Activated CD4-positive, alpha-beta T cell treated with anti-CD3 and anti-CD28 coated beads, Interleukin-2, amount 10 ng/mL, durations not matched to agents 7 days and 5 days (primary cell): ENCODE measurements around the gene LATS2. TPM values are rescaled to one million over a fixed set of nuclear protein-coding genes. Genes with fewer than 3 reads are reported as not detected.
"Not testable (repeated sequence)": the region's sequence is repeated elsewhere in the genome, so short reads cannot be mapped to it uniquely, and the experiment has no call there.

ENCODE experiments used
- CTCF ChIA-PET: fragments of 350-600 bp; sonication (Branson Sonifier 250); formaldehyde crosslinking; loops from one replicate; lab custom pipeline; 2021; ENCODE audit warnings: antibody characterized with exemption; lab: Charles Lee
- POLR2A ChIA-PET: fragments of 350-600 bp; sonication (Branson Sonifier 250); formaldehyde crosslinking; loops from one replicate; lab custom pipeline; 2021; ENCODE audit warnings: antibody characterized with exemption; lab: Charles Lee
- DNase-seq: peaks from one replicate; pipeline ENCODE4 v3.0.0-alpha.2; 2020
- H3K27ac Mint-ChIP-seq: one replicate; pipeline ENCODE4 v1.8.0; 2021; ENCODE audit warnings: mild to moderate bottlenecking, moderate library complexity, mixed read lengths
- H3K27me3 Mint-ChIP-seq: one replicate; pipeline ENCODE4 v1.8.0; 2021; ENCODE audit warnings: mixed read lengths
- H3K36me3 Mint-ChIP-seq: one replicate; pipeline ENCODE4 v1.8.0; 2021; ENCODE audit warnings: low read depth, mixed read lengths
- H3K4me1 Mint-ChIP-seq: one replicate; pipeline ENCODE4 v1.8.0; 2021; ENCODE audit warnings: mixed read lengths
- H3K4me3 Mint-ChIP-seq: one replicate; pipeline ENCODE4 v1.8.0; 2021; ENCODE audit warnings: mild to moderate bottlenecking, moderate library complexity, mixed read lengths
- H3K9me3 Mint-ChIP-seq: one replicate; pipeline ENCODE4 v1.8.0; 2021; ENCODE audit warnings: mixed read lengths
- total RNA-seq, 2 experiments: library from RNA; stranded (reverse); gene quantifications; one replicate each; pipeline ENCODE4 v1.2.3, GENCODE V29; 2021

Gene LATS2
- total RNA-seq, 2 experiments from 2014 or later = 3.1 to 3.2 TPM

DNA sequence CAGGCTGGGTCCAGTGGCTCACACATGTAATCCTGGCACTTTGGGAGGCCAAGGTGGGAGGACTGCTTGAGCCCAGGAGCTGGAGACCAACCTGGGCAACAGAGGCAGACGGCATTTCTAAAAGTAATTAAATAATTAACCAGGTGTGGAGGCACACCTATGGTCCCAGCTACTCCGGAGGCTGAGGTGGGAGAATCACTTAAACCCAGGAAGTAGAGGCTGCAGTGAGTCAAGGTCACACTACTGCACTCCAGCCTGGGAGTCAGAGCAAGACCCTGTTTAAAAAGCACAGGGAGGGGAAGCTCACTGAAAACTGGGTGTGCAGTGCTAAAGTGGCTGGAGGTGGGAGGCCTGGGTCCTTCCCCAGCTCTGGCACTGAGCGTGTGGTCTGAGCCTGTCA lies 9.7 kb downstream of the LATS2 start:
- no peak overlapping the region for H3K27ac Mint-ChIP-seq
- no peaks in the 10 kb centered on the region for H3K9me3 Mint-ChIP-seq
- peaks cover 2% of the 10 kb centered on the region for H3K27me3 Mint-ChIP-seq
- H3K4me1 Mint-ChIP-seq = peaks cover 12% of the 10 kb centered on the region
- ChIA-PET POLR2A (no interaction called here), CTCF (interaction anchor here (0.6 kb wide), 1 partner anchor 11 kb away, joined by 3 read pairs; no protein-coding TSS in a partner anchor)
- no peak overlapping the region for H3K4me3 Mint-ChIP-seq
- DNase-seq = no peak
- H3K36me3 Mint-ChIP-seq = peaks cover 2% of the 10 kb centered on the region

- DNase-seq = no peak
- Mint-ChIP-seq H3K36me3 (peaks cover 2% of the 10 kb centered on the region), H3K4me1 (peaks cover 12% of the 10 kb centered on the region), H3K27me3 (peaks cover 2% of the 10 kb centered on the region), H3K27ac (no peak overlapping the region), H3K4me3 (no peak overlapping the region), H3K9me3 (no peaks in the 10 kb centered on the region)
- POLR2A ChIA-PET = no interaction called here
- CTCF ChIA-PET = no interaction called here
Observed at GRCh38 chr13:21050288-21051197, 10.8 kb downstream of the LATS2 start.

DNA sequence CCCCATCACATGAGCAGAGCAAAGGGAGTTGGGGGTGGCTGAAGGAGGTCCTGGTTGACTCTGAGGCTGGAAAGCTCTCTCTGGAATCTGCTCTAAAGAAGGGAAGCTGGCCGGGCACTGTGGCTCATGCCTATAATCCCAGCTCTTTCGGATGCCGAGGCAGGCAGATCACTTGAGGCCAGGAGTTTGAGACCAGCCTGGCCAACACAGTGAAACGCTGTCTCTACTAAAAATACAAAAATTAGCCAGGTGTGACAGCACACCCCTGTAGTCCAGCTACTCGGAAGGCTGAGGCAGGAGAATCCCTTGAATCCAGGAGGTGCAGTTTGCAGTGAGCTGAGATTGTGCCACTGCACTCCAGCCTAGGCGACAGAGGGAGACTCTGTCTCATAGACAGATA lies 11.7 kb downstream of the LATS2 start:
- not testable (repeated sequence) for H3K4me3 Mint-ChIP-seq, H3K27ac Mint-ChIP-seq, DNase-seq, H3K36me3 Mint-ChIP-seq, H3K9me3 Mint-ChIP-seq, H3K27me3 Mint-ChIP-seq
- CTCF ChIA-PET = interaction anchor here (0.6 to 1.5 kb wide), 3 partner anchors 8 to 12 kb away, joined by 3 read pairs; partner anchors contain the start of gene LATS2
- POLR2A ChIA-PET = interaction anchor here (0.6 kb wide), 1 partner anchor 278 kb away, joined by 3 read pairs; no protein-coding TSS in a partner anchor
- H3K4me1 Mint-ChIP-seq = peaks cover 17% of the 10 kb centered on the region

GRCh38 chr13:21048901-21049698 lies 12.3 kb downstream of the LATS2 start:
- ChIA-PET POLR2A (interaction anchor here (0.6 kb wide), 1 partner anchor 278 kb away, joined by 3 read pairs; no protein-coding TSS in a partner anchor), CTCF (interaction anchor here (0.6 to 1.5 kb wide), 3 partner anchors 8 to 12 kb away, joined by 3 read pairs; partner anchors contain the start of gene LATS2)
- Mint-ChIP-seq H3K36me3 (peaks cover 2% of the 10 kb centered on the region), H3K4me1 (peaks cover 17% of the 10 kb centered on the region), H3K27me3 (peaks cover 2% of the 10 kb centered on the region), H3K9me3 (no peaks in the 10 kb centered on the region), H3K4me3 (no peak overlapping the region), H3K27ac (no peak overlapping the region)
- no peak for DNase-seq

- Mint-ChIP-seq H3K4me3 (no peak overlapping the region), H3K27me3 (no peaks in the 10 kb centered on the region), H3K27ac (no peak overlapping the region), H3K36me3 (no peaks in the 10 kb centered on the region), H3K4me1 (peaks cover 7% of the 10 kb centered on the region), H3K9me3 (no peaks in the 10 kb centered on the region)
- DNase-seq = no peak
- POLR2A ChIA-PET = no interaction called here
- CTCF ChIA-PET = no interaction called here
Observed at GRCh38 chr13:21047591-21048282, 13.6 kb downstream of the LATS2 start.

- no peak for DNase-seq
- no peaks in the 10 kb centered on the region for H3K9me3 Mint-ChIP-seq
- POLR2A ChIA-PET = no interaction called here
- CTCF ChIA-PET = no interaction called here
- peaks cover 7% of the 10 kb centered on the region for H3K4me1 Mint-ChIP-seq
- no peaks in the 10 kb centered on the region for H3K27me3 Mint-ChIP-seq
- H3K27ac Mint-ChIP-seq = no peak overlapping the region
- no peaks in the 10 kb centered on the region for H3K36me3 Mint-ChIP-seq
- H3K4me3 Mint-ChIP-seq = no peak overlapping the region
Observed at GRCh38 chr13:21047087-21047486, 14.3 kb downstream of the LATS2 start.

DNA sequence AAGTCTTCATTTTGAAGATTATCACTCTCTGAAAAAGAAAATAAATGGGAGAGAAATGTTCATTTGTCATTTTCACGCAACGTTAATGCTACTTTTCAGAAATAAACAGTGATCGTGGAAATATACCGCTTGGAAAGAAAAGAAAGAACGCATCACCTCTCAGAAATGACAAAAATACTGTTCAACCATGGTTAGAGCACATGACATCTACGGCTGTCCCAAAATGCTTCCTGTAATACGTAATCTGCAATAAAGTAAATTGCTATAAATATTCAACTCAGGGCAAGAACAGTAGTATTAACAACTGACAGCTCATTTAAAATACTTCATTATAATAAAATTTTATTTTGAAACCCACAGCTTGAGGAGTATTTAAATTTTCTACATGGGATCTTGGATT lies 15.2 kb downstream of the LATS2 start:
- no peaks in the 10 kb centered on the region for H3K9me3 Mint-ChIP-seq
- H3K4me1 Mint-ChIP-seq = peaks cover 5% of the 10 kb centered on the region
- CTCF ChIA-PET = interaction anchor here (0.6 kb wide), 1 partner anchor 35 kb away, joined by 3 read pairs; no protein-coding TSS in a partner anchor
- no peak for DNase-seq
- POLR2A ChIA-PET = no interaction called here
- no peak overlapping the region for H3K4me3 Mint-ChIP-seq
- H3K36me3 Mint-ChIP-seq = no peaks in the 10 kb centered on the region
- no peak overlapping the region for H3K27ac Mint-ChIP-seq
- H3K27me3 Mint-ChIP-seq = no peaks in the 10 kb centered on the region

DNA sequence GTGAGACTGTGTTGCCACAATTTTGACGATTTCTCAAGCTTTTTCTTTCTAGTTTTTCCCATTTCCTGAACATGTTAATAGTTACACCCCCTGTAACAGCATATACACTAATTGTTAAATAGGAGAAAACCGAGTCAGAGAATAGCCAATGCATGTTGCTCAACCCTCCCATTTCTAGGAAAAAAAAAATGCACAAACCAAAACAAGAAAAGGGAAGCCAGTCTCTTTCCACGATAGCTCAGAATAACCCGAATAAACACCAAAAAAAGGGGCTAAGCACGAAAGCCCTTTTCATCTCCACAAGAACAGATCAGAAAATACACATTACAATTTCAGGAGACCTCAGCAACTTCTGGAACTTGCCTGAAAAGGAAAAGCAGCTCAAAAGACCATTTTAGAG lies 16.3 kb downstream of the LATS2 start:
- DNase-seq = no peak
- Mint-ChIP-seq H3K4me3 (no peak overlapping the region), H3K9me3 (no peaks in the 10 kb centered on the region), H3K27ac (no peak overlapping the region), H3K4me1 (peaks cover 5% of the 10 kb centered on the region), H3K36me3 (no peaks in the 10 kb centered on the region), H3K27me3 (no peaks in the 10 kb centered on the region)
- ChIA-PET CTCF (interaction anchor here (0.9 to 1.4 kb wide), 2 partner anchors 10 to 121 kb away, joined by 3 to 4 read pairs; no protein-coding TSS in a partner anchor), POLR2A (no interaction called here)

- Mint-ChIP-seq H3K9me3 (no peaks in the 10 kb centered on the region), H3K27me3 (no peaks in the 10 kb centered on the region), H3K4me3 (no peak overlapping the region), H3K36me3 (no peaks in the 10 kb centered on the region), H3K27ac (no peak overlapping the region), H3K4me1 (peaks cover 11% of the 10 kb centered on the region)
- POLR2A ChIA-PET = interaction anchor here (0.6 kb wide), 1 partner anchor 554 kb away, joined by 4 read pairs; no protein-coding TSS in a partner anchor
- CTCF ChIA-PET = interaction anchor here (0.9 to 1.4 kb wide), 4 partner anchors 9 to 925 kb away, joined by 3 to 4 read pairs (median 4); no protein-coding TSS in a partner anchor
- DNase-seq = no peak
Observed at GRCh38 chr13:21043898-21044297, 17.5 kb downstream of the LATS2 start.

GRCh38 chr13:21040120-21040826 lies 21.1 kb downstream of the LATS2 start:
- no peaks in the 10 kb centered on the region for H3K27me3 Mint-ChIP-seq

GRCh38 chr13:21039097-21039800 lies 22.1 kb downstream of the LATS2 start:
- POLR2A ChIA-PET = no interaction called here
- H3K4me1 Mint-ChIP-seq = peaks cover 8% of the 10 kb centered on the region
- no peaks in the 10 kb centered on the region for H3K36me3 Mint-ChIP-seq
- no peak for DNase-seq
- no peak overlapping the region for H3K27ac Mint-ChIP-seq
- H3K27me3 Mint-ChIP-seq = no peaks in the 10 kb centered on the region
- CTCF ChIA-PET = no interaction called here
- H3K4me3 Mint-ChIP-seq = no peak overlapping the region
- no peaks in the 10 kb centered on the region for H3K9me3 Mint-ChIP-seq

More at GRCh38 chr13:21040120-21040826, 21.1 kb downstream of the LATS2 start:
- Mint-ChIP-seq H3K9me3 (no peaks in the 10 kb centered on the region), H3K4me1 (peaks cover 12% of the 10 kb centered on the region), H3K27ac (no peak overlapping the region), H3K4me3 (no peak overlapping the region), H3K36me3 (no peaks in the 10 kb centered on the region)
- ChIA-PET CTCF (no interaction called here), POLR2A (no interaction called here)
- DNase-seq = no peak
